Measurements from ENCODE around the gene PSME3IP1. TPM values are rescaled to one million over a fixed set of nuclear protein-coding genes. Genes with fewer than 3 reads are reported as not detected.
A peak's percentile ranks its signal among the peaks of the same experiment; 100 is the strongest.

PSME3IP1 gene
- total RNA-seq, 2 donors from 2014 or later, result 56.0 to 56.1 TPM

- intact Hi-C loops (cut with DNase I), result loop anchor here in 1 of 2 donors (10.0 kb wide), 1 partner anchor 56 kb away; the partner anchor contains the start of gene CPNE2
- peak; percentile 46 for DNase-seq (ENCODE audit: low spot score)
These were observed 35.0 kb downstream of the PSME3IP1 start for GRCh38 chr16:57150682-57151330.

GRCh38 chr16:57149391-57149790 is 36.4 kb downstream of the PSME3IP1 start:
- peak; percentile 70 for DNase-seq (ENCODE audit: low spot score)
- intact Hi-C loops (cut with DNase I), result no loop called here

GRCh38 chr16:57148481-57148880 is 37.4 kb downstream of the PSME3IP1 start:
- intact Hi-C loops (cut with DNase I), result no loop called here
- peak; percentile 48 for DNase-seq (ENCODE audit: low spot score)

GRCh38 chr16:57147381-57148221 is 38.2 kb downstream of the PSME3IP1 start:
- DNase-seq (ENCODE audit: low spot score), result peak; percentile 68
- intact Hi-C loops (cut with DNase I), result no loop called here

- intact Hi-C loops (cut with DNase I), result no loop called here
- peak; percentile 30 for DNase-seq (ENCODE audit: low spot score)
These were observed 39.1 kb downstream of the PSME3IP1 start for GRCh38 chr16:57146735-57147134.

- intact Hi-C loops (cut with DNase I), result no loop called here
These were observed 39.7 kb downstream of the PSME3IP1 start for GRCh38 chr16:57146040-57146647.

GRCh38 chr16:57145046-57146021 is 40.5 kb downstream of the PSME3IP1 start:
- intact Hi-C loops (cut with DNase I), result no loop called here
- DNase-seq (ENCODE audit: low spot score), result peak; percentile 63

More at GRCh38 chr16:57146040-57146647, 39.7 kb downstream of the PSME3IP1 start:
- DNase-seq (ENCODE audit: low spot score), result peak; percentile 73

GRCh38 chr16:57144027-57144426 is 41.8 kb downstream of the PSME3IP1 start:
- intact Hi-C loops (cut with DNase I), result no loop called here
- peak; percentile 16 for DNase-seq (ENCODE audit: low spot score)

- intact Hi-C loops (cut with DNase I), result no loop called here
- peak; percentile 79 for DNase-seq (ENCODE audit: low spot score)
These were observed 42.5 kb downstream of the PSME3IP1 start for GRCh38 chr16:57143149-57143921.

- DNase-seq (ENCODE audit: low spot score), result peak; percentile 65
- intact Hi-C loops (cut with DNase I), result no loop called here
These were observed 43.8 kb downstream of the PSME3IP1 start for GRCh38 chr16:57141822-57142631.

GRCh38 chr16:57140931-57141668 is 44.7 kb downstream of the PSME3IP1 start:
- peak; percentile 72 for DNase-seq (ENCODE audit: low spot score)

GRCh38 chr16:57138281-57138935 is 47.4 kb downstream of the PSME3IP1 start:
- DNase-seq (ENCODE audit: low spot score), result peak; percentile 58
- intact Hi-C loops (cut with DNase I), result no loop called here

More at GRCh38 chr16:57140931-57141668, 44.7 kb downstream of the PSME3IP1 start:
- intact Hi-C loops (cut with DNase I), result no loop called here

- intact Hi-C loops (cut with DNase I), result no loop called here
- DNase-seq (ENCODE audit: low spot score), result peak; percentile 63
These were observed 48.1 kb downstream of the PSME3IP1 start for GRCh38 chr16:57137566-57138273.

GRCh38 chr16:57137043-57137442 is 48.8 kb downstream of the PSME3IP1 start:
- peak; percentile 61 for DNase-seq (ENCODE audit: low spot score)
- intact Hi-C loops (cut with DNase I), result no loop called here

- no peak for DNase-seq (ENCODE audit: low spot score)
- intact Hi-C loops (cut with DNase I), result no loop called here
These were observed 50.9 kb downstream of the PSME3IP1 start for GRCh38 chr16:57134982-57135381.

GRCh38 chr16:57133886-57134285 is 52.0 kb downstream of the PSME3IP1 start:
- DNase-seq (ENCODE audit: low spot score), result no peak
- intact Hi-C loops (cut with DNase I), result no loop called here
